Stimulated activated naive B cell treated with anti-CD40 and anti-IgM and Interleukin-4, amounts not matched to agents 10 μg/mL and 1 μg/mL and 100 μg/mL, for 72 hours (primary cell): ENCODE measurements around the gene POLR3A.

Experiments
- ATAC-seq, 2 donors: fragments of 150-1000 bp; cut with Tn5 transposase; replicated peaks; 2 replicates each; pipeline ENCODE4 v1.10.0; 2021; ENCODE audit warnings: moderate library complexity in 1 of 2
- DNase-seq: peaks from one replicate; pipeline ENCODE4 v3.0.0; 2021
- H3K27ac Mint-ChIP-seq: one replicate; pipeline ENCODE4 v1.8.0; 2022; ENCODE audit warnings: mild to moderate bottlenecking, mixed read lengths
- H3K27me3 Mint-ChIP-seq, 2 donors: one replicate each; pipeline ENCODE4 v1.8.0; 2022; ENCODE audit warnings: mixed read lengths in 2 of 2
- H3K36me3 Mint-ChIP-seq, 2 donors: one replicate each; pipeline ENCODE4 v1.8.0; 2022; ENCODE audit warnings: mixed read lengths in 2 of 2, mild to moderate bottlenecking in 1 of 2
- H3K4me1 Mint-ChIP-seq, 2 donors: one replicate each; pipeline ENCODE4 v1.8.0; 2022; ENCODE audit warnings: mixed read lengths in 2 of 2, mild to moderate bottlenecking in 1 of 2
- H3K4me3 Mint-ChIP-seq, 2 donors: one replicate each; pipeline ENCODE4 v1.8.0; 2022; ENCODE audit warnings: mild to moderate bottlenecking in 2 of 2, mixed read lengths in 2 of 2, moderate library complexity in 1 of 2
- H3K9me3 Mint-ChIP-seq, 2 donors: one replicate each; pipeline ENCODE4 v1.8.0; 2022; ENCODE audit warnings: mixed read lengths in 2 of 2, mild to moderate bottlenecking in 1 of 2

The POLR3A gene

GRCh38 chr10:77970869-77971803 lies 58.2 kb downstream of the POLR3A start:
- H3K9me3 Mint-ChIP-seq, result no peaks in the 10 kb centered on the region
- ATAC-seq (peak; percentile 45 to 50), DNase-seq (no peak)
- H3K4me1 Mint-ChIP-seq, result peaks cover 0 to 7% of the 10 kb centered on the region in 2 donors
- H3K36me3 Mint-ChIP-seq, result peaks cover 17 to 32% of the 10 kb centered on the region in 2 donors
- H3K27ac Mint-ChIP-seq, result no peak overlapping the region
- H3K4me3 Mint-ChIP-seq, result no peak overlapping the region
- no peaks in the 10 kb centered on the region for H3K27me3 Mint-ChIP-seq

GRCh38 chr10:77969114-77969513 lies 60.2 kb downstream of the POLR3A start:
- Mint-ChIP-seq H3K9me3 (peaks cover 3 to 5% of the 10 kb centered on the region in 2 donors), H3K27me3 (peaks cover 0 to 4% of the 10 kb centered on the region in 2 donors), H3K4me3 (no peak overlapping the region), H3K36me3 (peaks cover 4 to 22% of the 10 kb centered on the region in 2 donors), H3K4me1 (peaks cover 0 to 7% of the 10 kb centered on the region in 2 donors), H3K27ac (no peak overlapping the region)
- ATAC-seq (no peak), DNase-seq (no peak)

- Mint-ChIP-seq H3K27ac (peak overlapping the region; percentile 21), H3K9me3 (peaks cover 8 to 11% of the 10 kb centered on the region in 2 donors), H3K4me3 (no peak overlapping the region), H3K36me3 (peaks cover 4 to 15% of the 10 kb centered on the region in 2 donors), H3K4me1 (peaks cover 0 to 7% of the 10 kb centered on the region in 2 donors), H3K27me3 (peaks cover 0 to 4% of the 10 kb centered on the region in 2 donors)
- ATAC-seq, result no peak
- DNase-seq, result no peak
Observed at GRCh38 chr10:77967611-77968022, 61.7 kb downstream of the POLR3A start.

GRCh38 chr10:77965294-77965693 lies 64.0 kb downstream of the POLR3A start:
- Mint-ChIP-seq H3K4me3 (no peak overlapping the region), H3K9me3 (peaks cover 8 to 11% of the 10 kb centered on the region in 2 donors), H3K27me3 (peaks cover 0 to 4% of the 10 kb centered on the region in 2 donors), H3K36me3 (peaks cover 4 to 10% of the 10 kb centered on the region in 2 donors), H3K27ac (no peak overlapping the region), H3K4me1 (no peaks in the 10 kb centered on the region)
- ATAC-seq (no peak), DNase-seq (no peak)

- Mint-ChIP-seq H3K36me3 (peaks cover 4 to 10% of the 10 kb centered on the region in 2 donors), H3K4me3 (no peak overlapping the region), H3K9me3 (peaks cover 8 to 11% of the 10 kb centered on the region in 2 donors), H3K27ac (no peak overlapping the region), H3K4me1 (no peaks in the 10 kb centered on the region), H3K27me3 (peaks cover 0 to 4% of the 10 kb centered on the region in 2 donors)
- DNase-seq (no peak), ATAC-seq (no peak)
Observed at GRCh38 chr10:77964811-77965210, 64.5 kb downstream of the POLR3A start.

GRCh38 chr10:77963901-77964300 lies 65.4 kb downstream of the POLR3A start:
- peaks cover 0 to 4% of the 10 kb centered on the region in 2 donors for H3K27me3 Mint-ChIP-seq
- H3K27ac Mint-ChIP-seq, result no peak overlapping the region
- no peaks in the 10 kb centered on the region for H3K4me1 Mint-ChIP-seq
- peaks cover 0 to 7% of the 10 kb centered on the region in 2 donors for H3K36me3 Mint-ChIP-seq
- ATAC-seq (no peak), DNase-seq (no peak)
- H3K4me3 Mint-ChIP-seq, result no peak overlapping the region
- H3K9me3 Mint-ChIP-seq, result peaks cover 8 to 12% of the 10 kb centered on the region in 2 donors

- Mint-ChIP-seq H3K36me3 (peaks cover 0 to 7% of the 10 kb centered on the region in 2 donors), H3K27me3 (peaks cover 0 to 4% of the 10 kb centered on the region in 2 donors), H3K4me3 (no peak overlapping the region), H3K9me3 (peaks cover 8 to 12% of the 10 kb centered on the region in 2 donors), H3K4me1 (no peaks in the 10 kb centered on the region), H3K27ac (no peak overlapping the region)
- ATAC-seq (no peak), DNase-seq (no peak)
Observed at GRCh38 chr10:77962350-77963146, 66.8 kb downstream of the POLR3A start.

- peaks cover 8 to 12% of the 10 kb centered on the region in 2 donors for H3K9me3 Mint-ChIP-seq
- no peak for DNase-seq
- peaks cover 0 to 7% of the 10 kb centered on the region in 2 donors for H3K36me3 Mint-ChIP-seq
- no peak overlapping the region for H3K27ac Mint-ChIP-seq
- H3K4me1 Mint-ChIP-seq, result no peaks in the 10 kb centered on the region
- H3K27me3 Mint-ChIP-seq, result peaks cover 0 to 4% of the 10 kb centered on the region in 2 donors
- H3K4me3 Mint-ChIP-seq, result no peak overlapping the region
- no peak for ATAC-seq
Observed at GRCh38 chr10:77961668-77962067, 67.6 kb downstream of the POLR3A start.

- DNase-seq (no peak), ATAC-seq (no peak)
- Mint-ChIP-seq H3K9me3 (peaks cover 8 to 14% of the 10 kb centered on the region in 2 donors), H3K4me1 (no peaks in the 10 kb centered on the region), H3K36me3 (peaks cover 0 to 4% of the 10 kb centered on the region in 2 donors), H3K27ac (no peak overlapping the region), H3K27me3 (peaks cover 4 to 8% of the 10 kb centered on the region in 2 donors), H3K4me3 (no peak overlapping the region)
Observed at GRCh38 chr10:77960829-77961329, 68.4 kb downstream of the POLR3A start.

- Mint-ChIP-seq H3K4me3 (no peak overlapping the region), H3K27me3 (peaks cover 6 to 12% of the 10 kb centered on the region in 2 donors), H3K4me1 (no peaks in the 10 kb centered on the region), H3K27ac (no peak overlapping the region), H3K9me3 (peaks cover 8 to 15% of the 10 kb centered on the region in 2 donors), H3K36me3 (peaks cover 0 to 3% of the 10 kb centered on the region in 2 donors)
- no peak for ATAC-seq
- no peak for DNase-seq
Observed at GRCh38 chr10:77959887-77960455, 69.3 kb downstream of the POLR3A start.

- Mint-ChIP-seq H3K4me3 (no peak overlapping the region), H3K27me3 (peaks cover 6 to 8% of the 10 kb centered on the region in 2 donors), H3K9me3 (peaks cover 4 to 12% of the 10 kb centered on the region in 2 donors), H3K4me1 (no peaks in the 10 kb centered on the region), H3K27ac (no peak overlapping the region), H3K36me3 (no peaks in the 10 kb centered on the region)
- no peak for DNase-seq
- ATAC-seq, result no peak
Observed at GRCh38 chr10:77959384-77959783, 69.9 kb downstream of the POLR3A start.

GRCh38 chr10:77955136-77955535 lies 74.2 kb downstream of the POLR3A start:
- no peak overlapping the region for H3K4me3 Mint-ChIP-seq
- H3K27me3 Mint-ChIP-seq, result peaks cover 8 to 14% of the 10 kb centered on the region in 2 donors

GRCh38 chr10:77949167-77949566 lies 80.1 kb downstream of the POLR3A start:
- H3K27me3 Mint-ChIP-seq, result peaks cover 20 to 29% of the 10 kb centered on the region in 2 donors
- ATAC-seq, result no peak
- H3K36me3 Mint-ChIP-seq, result peaks cover 4% of the 10 kb centered on the region in 2 donors
- DNase-seq, result no peak
- H3K27ac Mint-ChIP-seq, result no peak overlapping the region
- no peaks in the 10 kb centered on the region for H3K4me1 Mint-ChIP-seq
- no peak overlapping the region for H3K4me3 Mint-ChIP-seq
- H3K9me3 Mint-ChIP-seq, result peaks cover 14 to 16% of the 10 kb centered on the region in 2 donors

More at GRCh38 chr10:77955136-77955535, 74.2 kb downstream of the POLR3A start:
- peaks cover 10 to 19% of the 10 kb centered on the region in 2 donors for H3K9me3 Mint-ChIP-seq
- H3K36me3 Mint-ChIP-seq, result peaks cover 4% of the 10 kb centered on the region in 2 donors
- ATAC-seq, result no peak
- no peaks in the 10 kb centered on the region for H3K4me1 Mint-ChIP-seq
- no peak overlapping the region for H3K27ac Mint-ChIP-seq
- DNase-seq, result no peak

GRCh38 chr10:77946084-77946483 lies 83.2 kb downstream of the POLR3A start:
- peaks cover 8 to 10% of the 10 kb centered on the region in 2 donors for H3K9me3 Mint-ChIP-seq
- DNase-seq, result no peak
- ATAC-seq, result no peak
- H3K27ac Mint-ChIP-seq, result no peak overlapping the region
- no peak overlapping the region for H3K4me3 Mint-ChIP-seq
- peaks cover 0 to 4% of the 10 kb centered on the region in 2 donors for H3K36me3 Mint-ChIP-seq
- H3K27me3 Mint-ChIP-seq, result peaks cover 30 to 38% of the 10 kb centered on the region in 2 donors
- H3K4me1 Mint-ChIP-seq, result no peaks in the 10 kb centered on the region
